Activated T-cell treated with anti-CD3 and anti-CD28 coated beads for 4 hours (primary cell): ENCODE results near the gene DZIP1.
A peak's percentile ranks its signal among the peaks of the same experiment; 100 is the strongest.

Experiments
- DNase-seq: peaks from one replicate; pipeline ENCODE4 v3.0.0-alpha.2; 2020

The DZIP1 gene

DNA sequence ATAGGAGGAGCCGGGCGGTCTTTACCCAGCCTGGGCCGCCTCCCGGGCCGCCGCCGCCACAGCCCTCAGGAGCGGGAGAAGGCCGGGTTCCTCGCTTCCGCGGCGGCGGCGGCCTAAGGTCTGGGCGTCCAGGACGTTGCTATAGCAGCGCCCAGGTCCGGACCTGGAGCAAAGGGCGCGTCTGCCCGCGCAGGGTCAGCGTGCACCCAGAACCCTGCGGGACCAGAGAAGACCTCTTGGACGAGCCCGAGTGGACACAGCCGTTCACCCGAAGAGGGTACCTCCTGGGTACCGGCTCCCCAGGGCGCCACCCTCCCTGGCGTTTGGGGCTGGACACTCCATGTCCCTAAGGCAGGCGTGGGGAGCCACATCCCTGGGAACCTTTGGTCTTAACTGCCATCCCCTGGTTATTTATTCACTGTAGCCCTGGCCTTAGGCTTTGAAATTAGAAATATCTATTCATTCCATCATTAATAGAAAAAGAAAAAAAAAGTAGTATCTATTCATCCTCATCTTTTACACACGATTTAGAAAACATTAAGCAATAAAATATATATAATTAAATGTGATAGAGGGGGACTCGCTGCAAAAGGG lies 2.4 kb downstream of the DZIP1 start:
- DNase-seq: no peak

DNA sequence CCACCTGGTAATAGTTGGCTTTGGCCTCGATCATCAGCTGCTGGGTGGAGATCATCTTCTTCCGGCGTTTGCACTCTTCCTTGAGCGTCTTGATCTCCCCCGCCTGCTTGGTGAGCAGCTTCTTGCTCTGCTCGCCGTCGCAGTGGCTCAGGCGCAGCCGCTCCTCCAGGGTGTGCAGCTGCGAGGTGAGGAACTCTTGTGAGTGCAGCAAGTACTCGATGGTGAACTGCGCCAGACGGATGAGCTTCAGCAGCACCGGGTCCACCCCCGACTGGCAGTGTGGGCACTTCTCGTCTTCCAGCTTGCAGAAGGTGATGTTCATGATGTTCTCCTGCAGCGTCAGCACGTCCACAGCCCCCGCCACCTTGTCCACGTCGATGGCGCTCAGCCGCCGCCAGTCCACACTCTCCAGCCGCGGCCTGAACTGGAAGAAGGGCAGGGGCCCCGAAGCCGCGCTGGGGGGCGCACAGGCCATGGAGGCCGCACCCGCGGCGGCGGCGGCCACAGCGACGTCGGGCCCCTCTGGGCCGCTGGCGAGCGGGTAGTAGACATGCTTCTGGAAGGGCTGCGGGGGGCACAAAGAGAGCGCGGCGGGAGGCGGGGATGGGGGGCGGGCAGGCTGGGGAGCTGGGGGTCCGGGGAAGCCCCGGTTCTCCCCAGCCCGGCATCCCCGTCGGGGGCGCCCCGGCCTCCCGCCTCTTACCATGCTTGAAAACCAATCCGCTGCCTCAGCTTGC lies 3.0 kb downstream of the DZIP1 start:
- DNase-seq: no peak

DNA sequence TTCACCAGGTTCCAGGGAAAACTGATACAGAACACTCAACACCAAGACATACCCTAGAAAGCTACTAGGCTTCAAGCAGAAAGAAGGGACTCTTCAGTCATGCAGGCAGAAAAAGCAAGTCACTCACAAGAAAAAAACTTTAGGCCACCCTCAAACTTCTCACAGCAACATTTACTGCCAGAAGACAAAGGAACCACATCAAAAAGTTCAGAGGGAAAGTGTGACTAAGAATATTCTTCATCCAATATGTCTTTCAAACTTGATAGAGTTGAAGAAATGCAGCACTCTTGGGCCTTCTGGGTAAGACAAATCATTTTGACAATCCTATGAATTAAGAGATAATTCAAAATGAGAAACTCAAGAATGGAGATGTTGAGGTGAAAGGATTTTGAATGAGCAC lies 7.7 kb downstream of the DZIP1 start:
- DNase-seq: no peak

DNA sequence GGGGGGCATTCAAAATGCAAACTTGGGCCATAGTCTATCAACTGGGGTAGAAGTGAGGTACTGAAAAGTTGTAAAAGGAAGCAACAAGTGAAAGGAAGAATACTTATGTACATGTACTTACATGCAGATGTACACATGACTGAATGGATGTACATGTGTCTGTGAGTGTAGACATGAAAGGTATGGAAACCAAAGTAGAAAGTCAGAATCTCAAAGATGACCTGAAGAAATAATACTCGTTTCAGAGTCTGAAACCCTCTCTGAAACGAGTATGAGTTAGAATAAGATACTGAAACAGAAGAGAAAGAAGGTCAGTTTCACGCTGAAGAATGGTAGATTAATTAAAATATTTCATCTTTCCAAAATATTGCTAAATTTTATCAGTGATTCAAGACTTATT lies 13.9 kb downstream of the DZIP1 start:
- no peak for DNase-seq

DNA sequence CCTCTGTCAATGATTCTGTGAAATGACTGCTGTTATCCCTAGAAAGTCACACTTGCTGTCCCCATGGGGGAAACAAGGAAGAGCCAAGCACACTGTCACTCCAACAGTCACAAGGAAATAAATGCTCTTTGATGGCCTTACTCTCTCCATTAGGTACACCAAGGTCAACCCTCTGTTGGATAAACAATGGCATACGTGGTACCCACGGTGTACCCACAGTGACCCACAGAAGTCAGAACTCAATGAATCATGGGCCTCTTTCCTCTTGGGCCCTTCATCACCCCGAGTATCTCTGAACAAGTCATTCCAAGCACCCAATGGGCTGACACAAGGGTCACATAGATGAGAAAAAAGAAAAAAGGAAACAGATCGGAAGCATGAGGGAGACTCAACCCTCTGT lies 15.4 kb downstream of the DZIP1 start:
- no peak for DNase-seq

DNA sequence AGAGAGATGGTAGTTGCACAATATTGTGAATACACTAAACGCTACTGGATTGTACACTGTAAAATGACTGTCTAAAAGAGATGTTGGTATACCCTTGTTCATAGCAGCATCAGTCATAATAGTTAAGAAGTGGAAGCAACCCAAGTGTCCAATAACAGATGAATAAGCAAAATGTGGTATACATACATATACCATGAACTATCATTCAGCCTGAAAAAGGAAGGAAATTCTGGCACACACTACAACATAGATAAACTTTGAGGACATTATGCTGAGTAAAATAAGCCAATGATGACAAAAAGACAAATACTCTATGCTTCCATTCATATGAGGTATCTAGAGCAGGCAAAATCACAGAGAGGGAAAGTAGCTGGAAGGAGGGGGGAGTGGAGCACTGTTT lies 16.0 kb downstream of the DZIP1 start:
- no peak for DNase-seq

DNA sequence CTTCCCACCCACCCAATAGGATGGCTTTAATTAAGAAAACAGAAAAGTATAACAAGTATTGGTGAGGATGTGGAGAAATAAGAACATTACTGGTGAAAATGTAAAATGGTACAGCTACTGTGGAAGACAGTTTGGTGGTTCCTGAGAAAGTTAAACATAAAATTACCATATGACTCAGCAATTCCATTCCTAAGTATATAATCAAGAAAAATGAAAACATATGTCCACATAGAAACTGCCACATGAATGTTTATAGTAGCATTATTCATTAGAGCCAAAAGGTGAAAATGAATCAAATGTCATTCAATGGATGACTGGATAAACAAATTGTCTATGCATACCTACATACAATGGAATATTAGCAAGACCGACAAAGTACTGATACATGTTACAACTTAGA lies 16.9 kb downstream of the DZIP1 start:
- no peak for DNase-seq

DNA sequence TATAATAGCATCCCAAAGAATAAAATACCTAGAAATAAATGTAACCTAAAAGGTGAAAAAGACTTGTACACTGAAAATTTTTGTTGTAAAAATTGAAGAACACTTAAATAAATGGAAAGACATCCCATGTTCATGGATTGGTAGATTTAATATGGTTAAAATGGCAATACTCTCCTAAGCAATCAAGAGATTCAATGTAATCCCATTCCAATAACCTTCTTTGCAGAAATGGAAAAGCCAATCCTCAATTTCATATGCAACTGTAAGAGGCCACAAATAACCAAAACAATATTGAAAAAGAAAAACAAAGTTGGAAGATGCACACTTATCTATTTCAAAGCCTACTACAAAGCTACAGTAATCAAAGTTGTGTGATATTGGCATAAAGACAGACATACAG lies 17.7 kb downstream of the DZIP1 start:
- DNase-seq: no peak

DNA sequence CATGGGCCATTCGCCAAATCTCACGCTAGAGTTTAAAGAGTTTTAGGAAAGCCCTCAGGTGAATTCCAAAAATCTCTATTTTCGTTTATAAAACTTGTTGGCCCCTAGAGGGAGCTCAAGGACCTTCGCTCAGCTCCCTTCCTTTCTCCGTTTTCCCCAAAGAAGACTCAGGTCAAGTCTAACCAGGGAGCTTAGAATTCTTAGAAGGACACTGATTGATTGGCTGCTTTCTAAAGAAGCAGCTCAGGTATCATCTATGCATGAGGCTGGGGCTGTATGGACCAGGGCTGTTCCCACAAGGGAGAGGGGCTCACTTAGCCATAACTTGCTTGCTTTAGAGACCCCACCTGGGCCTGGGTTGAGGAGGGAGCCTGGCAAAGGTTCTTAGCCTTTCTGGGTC lies 20.5 kb downstream of the DZIP1 start:
- peak; percentile 1 for DNase-seq

DNA sequence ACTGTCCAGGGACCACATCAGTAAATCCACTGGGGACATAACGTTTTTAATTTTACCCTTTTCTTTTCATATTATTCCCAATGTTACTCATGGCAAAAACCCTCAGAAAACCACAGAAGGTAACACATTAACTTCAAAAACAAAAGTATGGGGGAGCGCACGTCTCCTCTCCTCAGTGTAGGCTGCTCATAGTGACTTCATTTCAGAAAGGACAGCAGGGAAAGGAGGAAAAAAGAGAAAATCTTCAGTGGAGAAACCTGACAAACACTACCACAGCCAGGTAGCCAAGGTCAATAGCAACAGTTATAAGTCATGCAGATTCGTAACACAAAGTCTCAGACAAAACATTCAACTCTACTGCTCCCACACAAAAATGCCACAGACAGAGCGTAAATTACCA lies 21.4 kb downstream of the DZIP1 start:
- DNase-seq: no peak

DNA sequence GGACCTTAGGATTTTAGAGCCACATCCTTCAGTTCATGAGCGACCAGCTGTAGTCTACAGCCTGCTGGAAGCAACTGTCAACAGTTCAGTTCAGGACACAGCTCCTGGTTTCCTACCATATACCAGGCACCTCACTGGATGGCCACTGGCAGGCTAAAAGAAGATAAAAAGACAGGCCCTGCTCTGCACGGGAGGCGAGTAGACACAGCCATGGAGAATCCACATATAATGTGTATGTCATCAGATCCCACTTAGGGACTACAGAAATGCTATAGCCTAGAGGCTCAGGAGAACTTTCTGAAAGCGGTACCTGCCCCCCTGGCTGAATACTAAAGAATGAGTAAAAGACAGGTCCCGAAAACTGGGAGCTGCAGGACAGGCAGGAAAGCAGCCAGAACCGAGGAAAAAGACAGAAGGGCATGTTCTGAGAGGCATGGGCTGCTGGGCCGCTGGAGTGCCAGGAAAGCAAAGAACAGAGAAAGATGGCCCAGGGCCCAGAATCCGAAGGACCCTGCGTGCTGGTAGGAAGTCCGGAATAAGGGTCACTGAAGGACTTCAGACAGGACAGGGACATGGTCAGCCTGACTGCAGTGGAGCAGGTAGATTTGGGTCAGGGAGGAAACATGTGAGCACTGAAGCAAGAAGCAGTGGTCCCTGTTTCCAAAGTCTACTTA lies 23.5 kb downstream of the DZIP1 start:
- DNase-seq: no peak

DNA sequence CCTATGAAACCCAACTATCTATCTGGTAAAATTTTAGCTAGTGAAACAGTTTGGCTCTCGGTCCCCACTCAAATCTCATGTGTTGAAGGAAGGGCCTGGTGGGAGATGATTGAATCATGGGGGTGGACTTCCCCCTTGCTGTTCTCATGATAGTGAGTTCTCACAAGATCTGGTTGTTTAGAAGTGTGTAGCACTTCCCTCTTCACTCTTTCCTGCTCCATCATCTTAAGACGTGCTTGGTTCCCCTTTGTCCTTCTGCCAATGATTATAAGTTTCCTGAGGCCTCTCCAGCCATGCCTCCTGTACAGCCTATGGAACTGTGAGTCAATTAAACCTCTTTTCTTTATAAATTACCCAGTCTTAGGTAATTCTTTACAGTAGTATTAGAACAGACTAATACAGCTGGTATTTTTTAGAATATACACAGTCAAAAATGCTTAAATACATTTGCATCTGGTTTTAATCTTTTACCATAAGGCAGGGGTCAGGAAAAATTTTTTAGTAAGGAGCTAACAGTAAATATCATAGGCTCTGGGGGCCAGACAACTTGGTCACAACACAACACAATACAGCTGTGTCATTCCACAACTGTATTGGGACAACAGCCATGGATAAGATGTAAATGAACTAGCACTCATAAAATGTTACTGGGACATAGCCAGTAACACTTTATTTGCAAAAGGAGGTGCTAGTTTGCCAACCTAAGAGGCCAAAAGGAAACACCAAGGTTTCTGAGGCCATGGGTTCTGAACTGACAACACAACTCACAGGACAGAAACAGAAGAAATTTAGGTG lies 24.3 kb downstream of the DZIP1 start:
- no peak for DNase-seq

DNA sequence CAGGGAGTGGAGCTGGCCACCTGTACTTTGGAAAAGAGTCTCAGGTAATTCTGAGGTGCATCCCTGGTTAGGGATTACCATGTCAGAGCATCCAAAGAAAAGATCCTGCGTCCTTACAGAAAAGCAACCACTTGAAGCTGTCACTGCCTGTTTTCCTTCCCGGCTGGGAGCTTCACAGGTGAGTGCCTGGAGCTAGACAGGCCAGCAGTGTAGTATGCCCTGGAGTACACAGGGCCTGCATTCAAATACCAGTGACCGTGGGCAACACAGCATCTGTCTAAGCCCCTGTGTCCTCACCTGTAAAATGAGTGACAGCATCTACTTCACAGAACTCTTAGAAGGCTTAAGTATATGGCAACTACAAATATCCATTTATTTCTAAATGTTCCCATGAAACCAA lies 29.0 kb downstream of the DZIP1 start:
- DNase-seq: no peak

DNA sequence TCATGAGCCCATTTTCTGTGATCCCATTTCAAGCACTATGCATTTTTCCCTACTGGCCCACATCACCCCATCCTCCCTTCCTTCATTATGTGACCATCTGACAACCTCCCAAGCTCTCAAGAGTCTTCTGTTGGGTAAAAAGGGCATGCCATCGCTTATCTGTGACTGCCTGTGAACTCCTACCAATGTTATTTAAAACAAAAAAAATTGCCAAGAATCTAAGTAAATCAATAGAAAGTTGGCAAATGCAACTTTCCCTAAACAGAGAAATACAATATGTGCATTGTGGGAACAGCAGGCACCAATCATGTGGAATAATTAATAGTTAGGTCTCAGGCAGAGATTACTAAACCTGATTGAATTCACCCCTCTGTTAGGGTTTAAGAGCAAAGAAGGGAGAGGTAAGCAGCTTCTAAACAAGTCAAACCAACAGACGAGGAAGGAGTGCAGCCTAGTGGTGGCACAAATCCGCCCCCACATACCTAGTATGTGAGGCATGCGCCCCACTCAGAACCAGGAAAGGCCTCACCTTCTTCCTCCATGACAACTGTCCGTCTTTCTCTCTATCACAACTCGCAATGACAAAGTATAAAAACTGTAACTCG lies 29.8 kb downstream of the DZIP1 start:
- no peak for DNase-seq

DNA sequence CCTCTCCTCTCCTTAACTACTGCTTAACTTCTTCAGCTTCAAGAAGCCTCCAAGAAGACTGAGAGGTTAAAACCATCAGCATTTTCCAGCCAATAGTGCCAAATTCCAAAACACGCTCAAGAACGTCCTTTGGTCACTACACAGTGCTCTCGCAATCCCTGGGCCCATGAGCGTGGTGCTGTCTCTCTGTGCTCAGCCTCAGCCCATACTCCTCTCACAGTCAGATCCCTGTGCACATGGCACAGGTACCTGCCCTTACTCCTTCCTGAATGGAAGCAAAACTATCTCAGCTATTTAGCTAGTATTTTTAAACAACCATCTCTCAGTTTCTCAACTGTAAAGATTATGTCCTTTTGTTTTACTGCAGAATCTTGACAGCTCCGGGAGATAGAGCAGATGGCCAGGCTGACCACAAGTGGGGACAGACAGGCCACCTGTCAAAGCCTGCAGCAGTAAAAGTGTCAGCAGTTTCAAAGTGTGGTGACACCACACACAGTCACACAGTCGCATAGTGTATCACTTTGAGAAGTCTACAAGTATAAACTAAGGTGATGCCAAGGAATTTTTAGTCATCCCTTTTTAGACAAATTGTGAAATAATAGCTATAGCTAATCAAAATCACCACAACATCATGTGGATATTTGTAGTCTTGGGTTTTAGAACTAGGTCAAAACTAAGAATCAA lies 35.7 kb downstream of the DZIP1 start:
- DNase-seq: no peak

DNA sequence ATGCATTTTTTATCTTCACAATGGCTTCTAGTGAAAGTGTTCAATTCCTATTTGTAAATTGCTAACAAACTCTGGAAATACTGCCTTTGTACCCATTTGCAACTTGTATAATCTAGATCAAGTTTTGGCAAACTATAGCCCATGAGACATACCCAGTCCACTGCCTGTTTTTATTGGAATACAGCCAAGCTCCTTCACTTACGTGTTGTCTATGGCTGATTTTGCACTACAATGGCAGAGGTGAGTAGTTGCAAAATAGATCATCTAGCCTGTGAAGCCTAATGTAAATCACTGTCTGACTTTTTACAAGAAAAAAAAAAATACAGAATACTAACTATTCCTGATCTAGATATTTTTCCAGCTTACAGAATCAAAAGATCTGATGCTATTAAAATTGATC lies 37.1 kb downstream of the DZIP1 start:
- no peak for DNase-seq

DNA sequence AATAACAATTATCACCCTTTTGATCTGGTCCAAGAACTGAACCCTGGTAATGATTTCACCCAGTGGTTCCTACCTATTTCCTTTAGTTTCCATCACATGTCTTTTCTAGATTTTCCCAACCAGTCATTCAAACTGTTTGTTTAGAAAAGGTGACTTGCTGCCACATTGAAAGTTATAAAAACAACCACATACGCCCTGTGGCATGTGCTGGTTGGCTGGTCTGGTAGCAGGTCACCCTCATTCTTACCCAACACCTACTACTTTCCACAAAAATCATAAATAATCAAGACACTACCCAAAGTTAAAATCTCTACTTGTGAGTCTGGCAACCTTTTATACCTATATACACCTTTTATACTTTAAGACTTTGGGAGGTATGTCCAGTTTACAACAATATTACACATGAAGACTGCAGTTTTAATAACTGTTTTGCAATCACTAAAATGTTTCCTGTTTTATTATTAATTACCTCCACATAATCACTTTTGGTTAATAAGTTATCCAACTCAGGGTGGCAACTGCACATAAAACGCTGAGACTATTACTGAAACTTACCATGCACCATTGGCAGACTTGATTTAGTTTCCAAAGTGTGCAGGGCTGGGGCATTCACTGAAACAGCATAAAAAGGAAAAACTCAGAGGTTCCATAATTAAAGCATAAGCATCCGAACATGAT lies 38.9 kb downstream of the DZIP1 start:
- DNase-seq: no peak

DNA sequence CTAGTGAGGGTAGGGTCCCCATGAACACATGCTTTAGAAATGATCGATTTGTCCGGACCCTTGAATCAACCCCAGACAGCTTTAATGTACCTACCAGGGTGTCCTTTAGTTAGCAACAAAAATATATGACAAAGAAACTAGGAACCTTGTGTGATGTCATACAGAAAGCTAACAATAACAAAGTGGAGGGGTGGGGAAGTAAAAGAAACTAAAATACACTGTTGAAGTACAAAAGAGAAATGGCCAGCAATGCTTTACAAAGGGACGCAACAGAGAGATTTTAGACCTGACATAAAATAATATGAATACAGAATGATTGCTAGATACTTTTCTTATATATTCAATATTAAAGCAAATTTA lies 40.0 kb downstream of the DZIP1 start:
- DNase-seq: no peak

DNA sequence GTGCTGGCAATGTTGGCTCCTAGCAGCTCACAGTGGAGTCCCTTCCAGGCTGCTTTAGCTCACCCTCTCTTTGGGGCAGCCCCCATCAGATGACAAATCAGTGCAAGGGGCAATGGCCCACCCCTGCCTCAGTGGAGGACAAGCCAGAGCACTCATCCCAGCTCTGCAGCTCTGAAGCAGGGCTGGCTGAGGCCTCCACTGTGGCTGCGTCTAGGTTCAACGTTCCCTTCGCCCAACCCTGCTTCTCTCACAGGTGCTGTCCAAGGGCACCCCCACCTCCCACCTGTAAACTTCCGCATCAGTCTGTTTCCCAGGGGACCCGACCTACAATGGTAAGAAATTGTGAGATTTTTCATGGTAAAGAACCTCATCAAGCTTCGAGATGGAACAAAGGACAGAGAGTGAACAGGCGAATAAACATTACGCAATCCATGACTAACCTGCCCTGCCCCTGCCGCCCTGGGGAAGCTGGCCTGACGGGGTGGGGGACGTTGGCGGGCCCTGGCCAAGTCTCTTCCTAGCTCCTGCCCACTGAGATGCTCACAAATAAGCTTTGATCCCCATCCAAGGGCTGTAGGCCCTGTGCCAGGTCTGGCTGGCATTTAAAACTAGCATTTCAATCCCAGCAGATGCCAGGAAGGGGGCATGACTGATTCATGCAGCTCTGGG lies 40.5 kb downstream of the DZIP1 start:
- no peak for DNase-seq

DNA sequence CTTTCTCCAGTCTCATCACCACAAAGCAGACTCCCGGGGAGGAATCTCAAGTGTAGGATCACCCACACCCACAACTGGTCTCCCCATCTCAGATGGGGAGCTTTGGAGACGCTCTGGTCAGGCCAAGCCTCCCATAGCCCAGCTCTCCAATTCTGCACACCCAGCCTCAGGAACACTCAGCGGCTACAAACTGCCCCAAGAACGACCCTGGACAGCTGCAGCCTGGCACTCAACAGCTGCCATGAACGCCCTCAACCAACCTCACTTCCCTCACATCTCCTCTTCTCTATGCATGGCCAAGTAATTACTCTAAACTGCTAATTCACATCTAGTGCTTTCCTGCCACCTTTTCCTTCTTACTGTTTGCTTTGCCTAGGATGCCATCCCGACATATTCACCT lies 42.6 kb downstream of the DZIP1 start:
- no peak for DNase-seq

DNA sequence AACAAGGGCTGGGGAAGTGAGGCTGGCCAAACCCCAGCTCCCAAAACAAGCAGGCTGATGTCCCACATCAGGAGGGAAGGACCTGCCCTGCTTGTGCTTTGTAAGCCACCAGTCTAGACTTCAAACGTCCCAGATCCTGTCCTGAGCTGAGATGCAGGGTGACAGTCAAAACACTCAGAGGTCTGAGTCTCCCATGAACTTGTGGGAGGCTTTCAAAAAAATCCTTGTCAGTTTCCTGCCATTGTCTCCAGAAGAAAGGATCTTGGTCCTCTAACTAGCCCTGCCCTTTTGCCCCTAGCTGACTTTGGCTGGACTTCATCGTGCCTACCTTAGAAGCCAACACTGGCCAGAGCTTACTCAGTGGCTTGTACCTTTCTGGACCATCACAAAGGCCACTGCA lies 43.3 kb downstream of the DZIP1 start:
- no peak for DNase-seq

DNA sequence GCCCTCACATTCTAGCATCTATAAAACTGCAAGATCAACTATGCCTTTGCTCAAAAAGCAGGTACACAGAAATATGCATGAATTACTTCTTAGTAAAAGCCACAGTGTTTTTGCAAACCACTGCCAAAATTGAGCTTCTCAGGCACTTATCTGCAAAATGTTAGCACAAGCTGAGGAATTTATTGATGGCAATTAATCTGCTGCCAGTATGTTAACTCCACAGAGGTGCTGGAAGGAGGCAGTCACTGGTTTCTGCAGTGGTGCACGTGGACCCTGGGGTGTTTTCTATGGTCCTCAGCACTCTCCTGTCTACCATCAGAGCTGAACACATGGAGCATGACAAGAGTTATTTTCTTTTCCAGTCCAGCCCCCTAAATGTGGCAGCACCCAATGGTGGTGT lies 47.8 kb downstream of the DZIP1 start:
- no peak for DNase-seq
